IMR-90 (cell line): ENCODE data around the gene CDC42EP1. TPM values are rescaled to one million over a fixed set of nuclear protein-coding genes. Genes with fewer than 3 reads are reported as not detected.

Source experiments
- ATAC-seq: fragments of 200-7000 bp; cut with Tn5 transposase; 2 replicates; pipeline ENCODE4 v1.9.1; 2020; ENCODE audit warnings: low read depth, mild to moderate bottlenecking, moderate library complexity
- BruUV-seq: library from RNA; stranded (reverse); fragments of 400-500 nt; replicated peaks from 2 replicates; lab custom pipeline; 2021; lab: Mats Ljungman, UMichigan
- CTCF ChIA-PET: fragments of 300-600 bp; formaldehyde crosslinking; extraction: SDS; loops from one replicate; lab custom pipeline; 2021; ENCODE audit warnings: antibody characterized with exemption; lab: Yijun Ruan, JAX
- POLR2A ChIA-PET: fragments of 300-600 bp; sonication (Branson Sonifier 250); formaldehyde crosslinking; loops from one replicate; lab custom pipeline; 2022; ENCODE audit warnings: antibody characterized with exemption; ENCODE audit not compliant: unreplicated experiment; lab: Charles Lee
- DNase-seq: peaks from one replicate; pipeline ENCODE4 v3.0.0; 2013
- H2AFZ ChIP-seq: replicated peaks from 2 replicates; pipeline ENCODE3; 2013; ENCODE audit warnings: low read length, mild to moderate bottlenecking; ENCODE audit not compliant: poor library complexity
- H2AK5ac ChIP-seq: 2 replicates; pipeline ENCODE4 v1.6.1; 2013; ENCODE audit warnings: low read depth, low read length, inconsistent platforms
- H2AK9ac ChIP-seq: replicated peaks from 2 replicates; pipeline ENCODE3; 2013; ENCODE audit warnings: mild to moderate bottlenecking, low read depth, low read length, moderate library complexity; ENCODE audit not compliant: poor library complexity
- H2BK120ac ChIP-seq: 2 replicates; pipeline ENCODE4 v1.6.1; 2013; ENCODE audit warnings: low read depth, low read length, inconsistent platforms
- H2BK15ac ChIP-seq: 3 replicates; pipeline ENCODE4 v1.6.1; 2013; ENCODE audit warnings: low read depth, low read length, inconsistent platforms
- H2BK20ac ChIP-seq: 2 replicates; pipeline ENCODE4 v1.6.1; 2013; ENCODE audit warnings: low read depth, mild to moderate bottlenecking, inconsistent platforms, low read length, moderate library complexity
- H2BK5ac ChIP-seq: 2 replicates; pipeline ENCODE4 v1.6.1; 2013; ENCODE audit warnings: mild to moderate bottlenecking, low read depth, low read length, inconsistent platforms; ENCODE audit not compliant: poor library complexity, severe bottlenecking
- H3K14ac ChIP-seq: replicated peaks from 2 replicates; pipeline ENCODE4 v1.6.1; 2013; ENCODE audit warnings: low read depth, low read length, inconsistent platforms
- H3K18ac ChIP-seq: 2 replicates; pipeline ENCODE4 v1.6.1; 2013; ENCODE audit warnings: low read depth, low read length, control low read depth
- H3K23ac ChIP-seq: 2 replicates; pipeline ENCODE4 v1.6.1; 2013; ENCODE audit warnings: low read depth, low read length, inconsistent platforms
- H3K27ac ChIP-seq: 2 replicates; pipeline ENCODE4 v1.5.1; 2013; ENCODE audit warnings: mild to moderate bottlenecking, control low read depth, low read length; ENCODE audit not compliant: insufficient read depth
- H3K27me3 ChIP-seq: 2 replicates; pipeline ENCODE4 v1.6.1; 2013; ENCODE audit warnings: low read length; ENCODE audit not compliant: control insufficient read depth, insufficient read depth
- H3K36me3 ChIP-seq: 2 replicates; pipeline ENCODE4 v1.6.1; 2013; ENCODE audit warnings: low read length, mixed read lengths; ENCODE audit not compliant: control insufficient read depth, insufficient read depth
- H3K4ac ChIP-seq: 2 replicates; pipeline ENCODE4 v1.6.1; 2013; ENCODE audit warnings: low read depth, low read length, inconsistent platforms
- H3K4me1 ChIP-seq: 2 replicates; pipeline ENCODE4 v1.6.1; 2013; ENCODE audit warnings: low read length, mixed read lengths; ENCODE audit not compliant: control insufficient read depth, insufficient read depth
- H3K4me2 ChIP-seq: 2 replicates; pipeline ENCODE4 v1.6.1; 2013; ENCODE audit warnings: low read depth, mild to moderate bottlenecking, control low read depth, low read length, moderate library complexity
- H3K4me3 ChIP-seq: 2 replicates; pipeline ENCODE4 v1.5.1; 2013; ENCODE audit warnings: low read depth, mild to moderate bottlenecking, control low read depth, low read length, moderate library complexity; ENCODE audit not compliant: insufficient read depth
- H3K56ac ChIP-seq: 2 replicates; pipeline ENCODE4 v1.6.1; 2013; ENCODE audit warnings: low read length, inconsistent platforms; ENCODE audit not compliant: insufficient read depth; ENCODE audit errors: extremely low read depth
- H3K79me1 ChIP-seq, 2 experiments: 2 replicates each; pipeline ENCODE4 v1.6.1; 2013; ENCODE audit warnings: low read length in 2 of 2, inconsistent platforms in 1 of 2, low read depth in 1 of 2
- H3K9ac ChIP-seq: 2 replicates; pipeline ENCODE4 v1.6.1; 2013; ENCODE audit warnings: low read depth, low read length, control low read depth
- H3K9me1 ChIP-seq: 2 replicates; pipeline ENCODE4 v1.6.1; 2013; ENCODE audit warnings: low read length, inconsistent platforms; ENCODE audit not compliant: insufficient read depth
- H3K9me3 ChIP-seq: 2 replicates; pipeline ENCODE4 v1.6.1; 2013; ENCODE audit warnings: low read length; ENCODE audit not compliant: control insufficient read depth, insufficient read depth
- H4K20me1 ChIP-seq: 2 replicates; pipeline ENCODE4 v1.6.1; 2013; ENCODE audit warnings: low read length, inconsistent platforms; ENCODE audit not compliant: insufficient read depth
- H4K5ac ChIP-seq: 2 replicates; pipeline ENCODE4 v1.6.1; 2013; ENCODE audit warnings: mild to moderate bottlenecking, low read depth, low read length, control low read depth
- H4K8ac ChIP-seq, 2 experiments: 2 replicates each; pipeline ENCODE4 v1.6.1; 2013; ENCODE audit warnings: low read depth in 2 of 2, low read length in 2 of 2, control low read depth in 1 of 2, inconsistent platforms in 1 of 2
- H4K91ac ChIP-seq: 2 replicates; pipeline ENCODE4 v1.6.1; 2013; ENCODE audit warnings: low read depth, low read length, inconsistent platforms; ENCODE audit not compliant: insufficient read depth
- CEBPB ChIP-seq: IDR thresholded peaks from 2 replicates; pipeline ENCODE4 v1.6.1; 2012; ENCODE audit warnings: low read depth, low read length, improper control_type of control experiment
- MAFK ChIP-seq: IDR thresholded peaks from 2 replicates; pipeline ENCODE4 v1.6.1; 2012; ENCODE audit warnings: low read depth, low read length, improper control_type of control experiment
- MAZ ChIP-seq: IDR thresholded peaks from 2 replicates; pipeline ENCODE4 v1.6.1; 2012; ENCODE audit warnings: low read depth, mild to moderate bottlenecking, low read length, improper control_type of control experiment, moderate library complexity, borderline replicate concordance
- MXI1 ChIP-seq: IDR thresholded peaks from 2 replicates; pipeline ENCODE4 v1.6.1; 2012; ENCODE audit warnings: low read depth, mild to moderate bottlenecking, low read length, moderate library complexity, borderline replicate concordance
- NFE2L2 ChIP-seq: fragments of 150-350 bp; IDR thresholded peaks from 2 replicates; pipeline ENCODE4 v1.6.1; 2016; ENCODE audit warnings: low read depth, mild to moderate bottlenecking, low read length
- POLR2A ChIP-seq: IDR thresholded peaks from 2 replicates; pipeline ENCODE4 v1.6.1; 2012; ENCODE audit warnings: mild to moderate bottlenecking, low read depth, low read length
- RAD21 ChIP-seq: IDR thresholded peaks from 2 replicates; pipeline ENCODE4 v1.6.1; 2012; ENCODE audit warnings: low read length, improper control_type of control experiment
- RCOR1 ChIP-seq: IDR thresholded peaks from 2 replicates; pipeline ENCODE4 v1.6.1; 2012; ENCODE audit warnings: mild to moderate bottlenecking, low read length, improper control_type of control experiment; ENCODE audit not compliant: insufficient replicate concordance
- SMC3 ChIP-seq: fragments of 150-350 bp; IDR thresholded peaks from 2 replicates; pipeline ENCODE4 v1.6.1; 2016; ENCODE audit warnings: low read depth, mild to moderate bottlenecking, antibody characterized with exemption, low read length, moderate library complexity
- WGBS, 2 experiments: methylation state at CpG; one replicate each; pipeline versions ENCODE4 v1.1.5 to v1.1.7; 2013; ENCODE audit warnings: missing lambda C conversion rate in 2 of 2; ENCODE audit not compliant: insufficient read length in 1 of 2; ENCODE audit errors: extremely low coverage in 2 of 2; 5-methylcytosine and 5-hydroxymethylcytosine counted together
- dilution Hi-C: fragments of 300-500 bp; cut with HindIII; formaldehyde crosslinking; loops from one replicate; pipeline ENCODE4 v1.14.3; 2018; ENCODE audit warnings: low sequenced_read_pairs; ENCODE audit not compliant: unreplicated experiment
- in situ Hi-C: fragments of 300-500 bp; cut with MboI; formaldehyde crosslinking; loops from 3 replicates; pipeline ENCODE4 v1.14.3; 2019; ENCODE audit warnings: low sequenced_read_pairs, inconsistent platforms, mixed read lengths
- intact Hi-C: fragments of 100-400 bp; cut with micrococcal nuclease; formaldehyde crosslinking; loops from 2 replicates; pipeline ENCODE4 v1.10.0; 2022
- polyA plus RNA-seq, 3 experiments: library from polyadenylated mRNA; depleted of rRNA; stranded (reverse); fragments of >200 nt; gene quantifications; 2 replicates each; pipeline ENCODE4 v1.2.3, GENCODE V29; 2012; ENCODE audit warnings: low replicate concordance in 1 of 3
- total RNA-seq: library from RNA; depleted of rRNA; stranded (reverse); fragments of >200 nt; gene quantifications from 2 replicates; pipeline ENCODE4 v1.2.3, GENCODE V29; 2012
- TF ChIP-seq, protein P1 (sequence below): fragments of 150-350 bp; IDR thresholded peaks from 2 replicates; pipeline ENCODE4 v1.6.1; 2017; ENCODE audit warnings: mild to moderate bottlenecking, antibody characterized with exemption, low read length, low read depth
- TF ChIP-seq, protein P2 (sequence below): conservative IDR thresholded peaks from 2 replicates; pipeline ENCODE4 v1.5.1; 2012; ENCODE audit warnings: mild to moderate bottlenecking, low read depth, low read length, improper control_type of control experiment

CDC42EP1 gene
- total and polyA plus RNA-seq, 2 of the 4 experiments (the other 2 are of a cell fraction) = 4.7 to 47.3 TPM

DNA sequence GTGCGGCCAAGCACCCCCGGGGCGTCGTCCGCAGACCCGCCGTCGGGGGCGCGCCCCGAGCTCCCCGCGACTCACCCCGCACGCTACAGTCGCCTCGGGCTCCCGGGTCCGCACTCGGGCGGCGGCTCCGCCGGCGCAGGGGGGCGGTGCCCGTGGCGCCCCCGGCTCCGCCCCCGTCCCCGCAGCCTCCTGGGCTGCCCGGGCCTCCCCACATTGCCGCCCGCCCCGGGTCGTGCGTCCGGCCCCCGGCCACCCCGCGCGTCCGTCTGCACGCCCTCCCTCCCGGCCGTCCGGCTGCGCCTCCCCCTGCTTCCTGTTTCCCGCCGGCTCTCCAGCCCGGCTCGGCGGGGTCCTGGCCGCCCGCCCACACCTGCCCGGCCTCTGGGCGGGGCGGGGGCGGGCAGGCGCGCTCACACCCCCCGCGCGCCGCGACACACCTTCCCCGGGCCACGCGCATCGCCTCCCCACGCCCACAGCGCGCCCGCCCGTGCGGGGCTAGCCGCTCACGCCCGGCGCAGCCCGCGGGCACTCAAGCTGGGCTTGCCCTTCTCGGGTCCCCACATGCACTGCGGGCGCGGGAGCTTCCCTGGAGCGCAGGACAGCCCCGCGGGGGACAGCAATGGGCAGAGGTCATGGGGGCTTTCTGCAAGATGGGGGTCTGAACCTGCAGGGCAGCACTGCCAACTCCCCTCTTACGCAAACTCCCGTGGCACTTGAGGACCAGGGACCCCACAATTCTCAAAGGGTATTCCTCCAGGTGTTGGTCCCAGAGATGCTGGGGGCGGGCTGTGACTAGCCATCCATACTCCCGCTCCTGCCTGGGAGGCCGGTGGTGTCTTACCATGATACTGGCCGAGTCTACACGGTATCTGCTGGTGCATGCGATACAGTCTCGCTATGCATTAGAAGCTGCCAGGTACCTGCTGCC is 40.7 kb upstream of the CDC42EP1 start, which contains the start of gene CARD10 (continued):
- TF ChIP-seq NFE2L2 (no peak), RAD21 (no peak), RCOR1 (no peak)

DNA sequence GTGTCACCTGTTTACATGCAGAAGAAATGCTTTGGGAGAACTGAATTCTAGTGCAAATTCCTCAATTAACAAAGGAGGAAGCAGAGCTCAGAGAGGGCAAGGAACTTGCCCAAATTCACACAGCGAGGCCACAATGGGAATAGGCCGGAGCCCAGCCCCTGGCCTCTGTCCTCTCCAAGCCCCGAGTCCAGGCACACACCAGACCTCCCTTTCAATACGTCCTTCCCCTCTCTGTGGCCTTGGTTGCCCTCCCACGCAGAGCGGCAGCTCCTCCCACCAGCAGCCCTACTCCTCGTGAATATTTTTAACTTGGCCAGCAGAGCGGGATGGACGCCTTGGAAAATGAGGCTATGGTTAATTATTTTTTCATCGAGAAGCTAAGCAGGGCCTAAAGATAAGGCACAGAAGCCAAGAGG is 39.5 kb upstream of the CDC42EP1 start:
- H3K9me3 ChIP-seq = no peaks in the 10 kb centered on the region
- no peak overlapping the region for H4K8ac ChIP-seq
- H2BK5ac ChIP-seq = no peak overlapping the region
- no peaks in the 10 kb centered on the region for H4K20me1 ChIP-seq
- H2AK9ac ChIP-seq = peak overlapping the region; percentile 52
- H2AFZ ChIP-seq = no peak overlapping the region
- POLR2A ChIA-PET = no interaction called here
- H3K4ac ChIP-seq = peak overlapping the region; percentile 45; the same call in 1 of the 2 replicates
- dilution Hi-C loops = no loop called here
- in situ Hi-C loops = no loop called here
- H2BK120ac ChIP-seq = no peak overlapping the region; the same call in 1 of the 2 replicates
- ATAC-seq (no peak), DNase-seq (no peak)
- intact Hi-C loops = no loop called here
- no peak overlapping the region for H4K5ac ChIP-seq
- H4K91ac ChIP-seq = no peak overlapping the region
- no peak overlapping the region for H2BK15ac ChIP-seq
- H3K27ac ChIP-seq = no peak overlapping the region
- WGBS, 2 experiments = 87% methylated on average over 3 of the region's 10 CpGs; no CpG with 5 or more reads in 1 of the 2 experiments
- H3K4me2 ChIP-seq = no peak overlapping the region
- no peak overlapping the region for H3K18ac ChIP-seq
- peaks cover 6 to 23% of the 10 kb centered on the region in 2 experiments; a peak in 3 of 4 replicates for H3K79me1 ChIP-seq
- H2AK5ac ChIP-seq = 0 out of 2 replicates have a peak overlapping the region, but pooled peaks have one; percentile 23
- no peak overlapping the region; the same call in 1 of the 2 replicates for H2BK20ac ChIP-seq
- H3K14ac ChIP-seq = no peak overlapping the region
- H3K36me3 ChIP-seq = peaks cover 1% of the 10 kb centered on the region; the same call in 1 of the 2 replicates
- no peak overlapping the region for H3K4me3 ChIP-seq
- H3K9me1 ChIP-seq = peaks cover 12% of the 10 kb centered on the region
- TF ChIP-seq CEBPB (no peak), MAZ (no peak), POLR2A (no peak), MAFK (no peak), RCOR1 (no peak), NFE2L2 (no peak), SMC3 (no peak), MXI1 (no peak)
- TF ChIP-seq, protein P1, sequence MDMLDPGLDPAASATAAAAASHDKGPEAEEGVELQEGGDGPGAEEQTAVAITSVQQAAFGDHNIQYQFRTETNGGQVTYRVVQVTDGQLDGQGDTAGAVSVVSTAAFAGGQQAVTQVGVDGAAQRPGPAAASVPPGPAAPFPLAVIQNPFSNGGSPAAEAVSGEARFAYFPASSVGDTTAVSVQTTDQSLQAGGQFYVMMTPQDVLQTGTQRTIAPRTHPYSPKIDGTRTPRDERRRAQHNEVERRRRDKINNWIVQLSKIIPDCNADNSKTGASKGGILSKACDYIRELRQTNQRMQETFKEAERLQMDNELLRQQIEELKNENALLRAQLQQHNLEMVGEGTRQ = no peak
- TF ChIP-seq, protein P2, sequence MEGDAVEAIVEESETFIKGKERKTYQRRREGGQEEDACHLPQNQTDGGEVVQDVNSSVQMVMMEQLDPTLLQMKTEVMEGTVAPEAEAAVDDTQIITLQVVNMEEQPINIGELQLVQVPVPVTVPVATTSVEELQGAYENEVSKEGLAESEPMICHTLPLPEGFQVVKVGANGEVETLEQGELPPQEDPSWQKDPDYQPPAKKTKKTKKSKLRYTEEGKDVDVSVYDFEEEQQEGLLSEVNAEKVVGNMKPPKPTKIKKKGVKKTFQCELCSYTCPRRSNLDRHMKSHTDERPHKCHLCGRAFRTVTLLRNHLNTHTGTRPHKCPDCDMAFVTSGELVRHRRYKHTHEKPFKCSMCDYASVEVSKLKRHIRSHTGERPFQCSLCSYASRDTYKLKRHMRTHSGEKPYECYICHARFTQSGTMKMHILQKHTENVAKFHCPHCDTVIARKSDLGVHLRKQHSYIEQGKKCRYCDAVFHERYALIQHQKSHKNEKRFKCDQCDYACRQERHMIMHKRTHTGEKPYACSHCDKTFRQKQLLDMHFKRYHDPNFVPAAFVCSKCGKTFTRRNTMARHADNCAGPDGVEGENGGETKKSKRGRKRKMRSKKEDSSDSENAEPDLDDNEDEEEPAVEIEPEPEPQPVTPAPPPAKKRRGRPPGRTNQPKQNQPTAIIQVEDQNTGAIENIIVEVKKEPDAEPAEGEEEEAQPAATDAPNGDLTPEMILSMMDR = no peak
- H3K9ac ChIP-seq = no peak overlapping the region
- CTCF ChIA-PET = no interaction called here
- H3K4me1 ChIP-seq = peaks cover 18% of the 10 kb centered on the region
- no peaks in the 10 kb centered on the region for H3K27me3 ChIP-seq
- no peak overlapping the region for H3K56ac ChIP-seq
- no peak overlapping the region for H3K23ac ChIP-seq
- no TSS peak for BruUV-seq
